ENCODE measurements around the gene RIT1. TPM values are rescaled to one million over a fixed set of nuclear protein-coding genes. Genes with fewer than 3 reads are reported as not detected.
A peak's percentile ranks its signal among the peaks of the same experiment; 100 is the strongest.

Gene RIT1
- total RNA-seq, 1 experiment from 2014 or later: 14.7 TPM

DNA sequence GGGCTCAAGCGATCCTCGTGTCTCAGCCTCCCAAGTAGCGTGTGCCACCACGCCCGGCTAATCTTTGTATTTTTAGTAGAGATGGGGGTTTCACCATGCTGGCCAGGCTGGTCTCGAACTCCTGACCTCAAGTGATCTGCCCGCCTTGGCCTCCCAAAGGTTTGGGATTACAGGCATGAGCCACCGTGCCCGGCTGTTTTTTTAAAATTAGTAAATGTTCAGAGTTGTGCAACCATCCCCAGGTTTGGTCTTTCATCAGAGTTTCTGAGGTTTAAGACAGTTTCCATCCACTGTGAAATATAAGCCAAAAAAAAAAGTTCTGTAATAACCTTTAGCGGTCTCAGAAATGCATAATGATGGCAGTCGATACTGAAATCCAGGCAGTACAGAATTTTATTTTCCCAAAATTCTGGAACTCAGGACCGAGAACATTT is 52.3 kb downstream of the RIT1 start:
- Histone ChIP-seq H3K9me2 (replicated peaks; ENCODE audit: low read length) (no peaks in the 10 kb centered on the region), H3K36me3 (ENCODE audit: low read depth, low read length) (peaks cover 4% of the 10 kb centered on the region; the same call in 1 of the 2 replicates), H3K9me3 (ENCODE audit: low read length) (no peaks in the 10 kb centered on the region), H3K4me3 (ENCODE audit: low read length) (peak overlapping the region; percentile 66), H3K4me2 (ENCODE audit: low read length) (peak overlapping the region; percentile 88), H2AFZ (ENCODE audit: low read length) (peak overlapping the region; percentile 67), H3K9ac (ENCODE audit: low read length) (peak overlapping the region; percentile 39), H3K79me2 (ENCODE audit: low read length) (peaks cover 29% of the 10 kb centered on the region), H3K27ac (ENCODE audit: low read length) (no peak overlapping the region), H3K4me1 (ENCODE audit: insufficient read depth, low read length) (peaks cover 13% of the 10 kb centered on the region), H3F3A (ENCODE audit: low read length, unreplicated experiment) (no peaks in the 10 kb centered on the region), H4K20me1 (ENCODE audit: low read length) (no peaks in the 10 kb centered on the region), H3K27me3 (ENCODE audit: low read length) (peaks cover 27% of the 10 kb centered on the region)
- ChIA-PET CTCF (interaction anchor here (0.6 kb wide), 1 partner anchor 651 kb away, joined by 5 read pairs; no protein-coding TSS in a partner anchor), POLR2A (ENCODE audit: unreplicated experiment) (interaction anchor here (1.0 kb wide), 1 partner anchor 34 kb away, joined by 4 read pairs; no protein-coding TSS in a partner anchor)
- no peak for TF ChIP-seq EZH2phosphoT487 (IDR thresholded peaks at IDR 0.05; ENCODE audit: borderline replicate concordance, low read length)
- no peak for TF ChIP-seq EZH2 (IDR thresholded peaks at IDR 0.05; ENCODE audit: low read length, unreplicated experiment)
- no peak for TF ChIP-seq CTCF (conservative IDR thresholded peaks at IDR 0.05; ENCODE audit: low read depth, low read length)
- no peak for DNase-seq
- intact Hi-C loops (cut with micrococcal nuclease): loop anchor here (1.0 to 5.0 kb wide), 3 partner anchors 34 to 73 kb away; partner anchors contain the start of genes KHDC4 and RIT1
- no TSS peak for BruUV-seq (replicated peaks)
- no peak; the same call in 1 of the 2 replicates for ATAC-seq

- Histone ChIP-seq H3K36me3 (ENCODE audit: low read depth, low read length) (peaks cover 13% of the 10 kb centered on the region), H3K9ac (ENCODE audit: low read length) (peak within 1 kb of the TSS; percentile 88), H3K27me3 (ENCODE audit: low read length) (peaks cover 20% of the 10 kb centered on the region), H3K4me3 (ENCODE audit: low read length) (peak within 1 kb of the TSS; percentile 87), H3K9me3 (ENCODE audit: low read length) (no peaks in the 10 kb centered on the region), H3K9me2 (replicated peaks; ENCODE audit: low read length) (no peaks in the 10 kb centered on the region), H3K4me1 (ENCODE audit: insufficient read depth, low read length) (peaks cover 13% of the 10 kb centered on the region), H2AFZ (ENCODE audit: low read length) (peak within 1 kb of the TSS; percentile 88), H3F3A (ENCODE audit: low read length, unreplicated experiment) (no peaks in the 10 kb centered on the region), H3K79me2 (ENCODE audit: low read length) (peaks cover 43% of the 10 kb centered on the region), H3K4me2 (ENCODE audit: low read length) (peak within 1 kb of the TSS; percentile 88), H4K20me1 (ENCODE audit: low read length) (no peaks in the 10 kb centered on the region), H3K27ac (ENCODE audit: low read length) (no peak within 1 kb of the TSS; the same call in 1 of the 2 replicates)
- ChIA-PET POLR2A (ENCODE audit: unreplicated experiment) (interaction anchor here (0.6 to 1.3 kb wide), 3 partner anchors 15 to 603 kb away, joined by 3 to 10 read pairs (median 3); no protein-coding TSS in a partner anchor), CTCF (no interaction called here)
- ATAC-seq: peak; percentile 81
- BruUV-seq (replicated peaks): TSS peak; percentile 94
- peak; percentile 98 for DNase-seq
- intact Hi-C loops (cut with micrococcal nuclease): loop anchor here (1.0 to 5.0 kb wide), 3 partner anchors 55 to 159 kb away; partner anchors contain the start of genes KHDC4 and RIT1
- no peak for TF ChIP-seq CTCF (conservative IDR thresholded peaks at IDR 0.05; ENCODE audit: low read depth, low read length)
- no peak for TF ChIP-seq EZH2 (IDR thresholded peaks at IDR 0.05; ENCODE audit: low read length, unreplicated experiment)
- TF ChIP-seq EZH2phosphoT487 (IDR thresholded peaks at IDR 0.05; ENCODE audit: borderline replicate concordance, low read length): no peak
These were observed 53.9 kb downstream of the RIT1 start, which contains the start of gene GON4L for GRCh38 chr1:155856975-155857930. Gene GON4L (minus strand): TSS chr1:155857214. CDS start chr1:155853780, 3,434 bp downstream.
